ENCODE data around the gene SMAP1. TPM values are rescaled to one million over a fixed set of nuclear protein-coding genes. Genes with fewer than 3 reads are reported as not detected.

Gene SMAP1
- total RNA-seq, 6 experiments from 2014 or later = 9.1 to 16.1 (median 12.2) TPM

DNA sequence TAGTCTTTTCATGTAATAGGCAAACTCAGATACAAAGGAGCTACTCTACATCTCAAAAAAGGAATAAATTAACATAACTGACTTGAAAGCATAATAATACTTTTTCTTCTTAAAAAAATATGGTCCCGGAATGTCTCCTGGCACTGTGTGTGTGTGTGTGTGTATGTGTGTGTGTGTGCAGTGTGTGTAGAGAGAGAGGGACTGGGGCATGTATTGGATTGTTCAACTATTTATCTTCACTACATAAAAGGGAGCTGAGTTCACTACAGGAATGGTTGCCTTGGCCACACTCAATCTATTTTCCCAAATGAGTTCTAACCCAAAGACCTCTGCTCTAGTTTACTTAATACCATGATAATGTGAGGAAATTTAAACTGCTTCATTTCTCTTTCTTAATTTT lies 238.1 kb downstream of the SMAP1 start:
- Histone ChIP-seq H3K4me3 (no peak overlapping the region), H3K4me1 (no peaks in the 10 kb centered on the region), H3K27ac (no peak overlapping the region), H3K36me3 (no peaks in the 10 kb centered on the region), H3K9me3 (no peaks in the 10 kb centered on the region), H3K27me3 (no peaks in the 10 kb centered on the region)
- TF ChIP-seq POLR2A (IDR thresholded peaks at IDR 0.05) = no peak
- TF ChIP-seq, protein P1, sequence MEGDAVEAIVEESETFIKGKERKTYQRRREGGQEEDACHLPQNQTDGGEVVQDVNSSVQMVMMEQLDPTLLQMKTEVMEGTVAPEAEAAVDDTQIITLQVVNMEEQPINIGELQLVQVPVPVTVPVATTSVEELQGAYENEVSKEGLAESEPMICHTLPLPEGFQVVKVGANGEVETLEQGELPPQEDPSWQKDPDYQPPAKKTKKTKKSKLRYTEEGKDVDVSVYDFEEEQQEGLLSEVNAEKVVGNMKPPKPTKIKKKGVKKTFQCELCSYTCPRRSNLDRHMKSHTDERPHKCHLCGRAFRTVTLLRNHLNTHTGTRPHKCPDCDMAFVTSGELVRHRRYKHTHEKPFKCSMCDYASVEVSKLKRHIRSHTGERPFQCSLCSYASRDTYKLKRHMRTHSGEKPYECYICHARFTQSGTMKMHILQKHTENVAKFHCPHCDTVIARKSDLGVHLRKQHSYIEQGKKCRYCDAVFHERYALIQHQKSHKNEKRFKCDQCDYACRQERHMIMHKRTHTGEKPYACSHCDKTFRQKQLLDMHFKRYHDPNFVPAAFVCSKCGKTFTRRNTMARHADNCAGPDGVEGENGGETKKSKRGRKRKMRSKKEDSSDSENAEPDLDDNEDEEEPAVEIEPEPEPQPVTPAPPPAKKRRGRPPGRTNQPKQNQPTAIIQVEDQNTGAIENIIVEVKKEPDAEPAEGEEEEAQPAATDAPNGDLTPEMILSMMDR (IDR thresholded peaks at IDR 0.05) = no peak
- DNase-seq (no peak), ATAC-seq (no peak)
- 9% methylated on average over 1 of the region's 1 CpG for WGBS (ENCODE audit: insufficient coverage, low coverage, low lambda C conversion rate, missing lambda C conversion rate)
- intact Hi-C loops (cut with DNase I) = no loop called here

Other genes with a start within 250 kb of the SMAP1 start
- 1 to 10 TPM; 2.9 to 5.5 (median 4.5) TPM for gene SDHAF4, start 101.0 kb upstream of the SMAP1 start, total RNA-seq

Measured in right lobe of liver (tissue), 6 donors.